Transverse colon (tissue), 4 donors: ENCODE data around the gene ITGBL1. TPM values are rescaled to one million over a fixed set of nuclear protein-coding genes. Genes with fewer than 3 reads are reported as not detected.

ENCODE experiments used
- DNase-seq: peaks from one replicate; pipeline ENCODE4 v3.0.0-alpha.2; 2019
- H3K27ac ChIP-seq, 4 donors: fragments of 200-600 bp; sonication (generic); 2 replicates each; pipeline ENCODE4 v1.5.1; 2016 to 2018; ENCODE audit warnings: inconsistent platforms in 4 of 4
- H3K27me3 ChIP-seq: fragments of 200-600 bp; sonication (generic); 2 replicates; pipeline ENCODE4 v1.5.1; 2017; ENCODE audit warnings: inconsistent platforms
- H3K36me3 ChIP-seq, 4 donors: fragments of 200-600 bp; sonication (generic); 2 replicates each; pipeline ENCODE4 v1.5.1; 2017 to 2019; ENCODE audit warnings: inconsistent platforms in 4 of 4
- H3K4me1 ChIP-seq, 4 donors: fragments of 200-600 bp; sonication (generic); 2 replicates each; pipeline ENCODE4 v1.5.1; 2017 to 2020; ENCODE audit warnings: inconsistent platforms in 4 of 4
- H3K4me3 ChIP-seq, 4 donors: fragments of 200-600 bp; sonication (generic); 1 replicate in 1 of 4; 2 replicates in 3 of 4; pipeline versions ENCODE4 v1.5.1 to v1.6.1; 2017 to 2019; ENCODE audit warnings: inconsistent platforms in 4 of 4
- H3K9me3 ChIP-seq, 2 donors: fragments of 200-600 bp; sonication (generic); 2 replicates each; pipeline ENCODE4 v1.5.1; 2017 to 2019; ENCODE audit warnings: inconsistent platforms in 2 of 2
- CTCF ChIP-seq, 5 experiments: fragments of 200-600 bp in 3 of 5; fragments of 450-650 bp in 2 of 5; sonication (generic) in 3 of 5; IDR thresholded peaks; 1 replicate in 2 of 5; 2 replicates in 3 of 5; pipeline ENCODE4 v1.5.1; 2016 to 2017; ENCODE audit warnings: antibody characterized with exemption in 5 of 5, inconsistent platforms in 3 of 5, mild to moderate bottlenecking in 2 of 5, moderate library complexity in 1 of 5
- EP300 ChIP-seq: sonication (generic); formaldehyde crosslinking; IDR thresholded peaks from one replicate; pipeline ENCODE4 v1.6.1; 2017; ENCODE audit warnings: antibody characterized with exemption, low read depth
- POLR2A ChIP-seq: fragments of 450-650 bp; IDR thresholded peaks from one replicate; pipeline ENCODE4 v1.6.1; 2016; ENCODE audit warnings: antibody characterized with exemption, mild to moderate bottlenecking, moderate library complexity
- POLR2AphosphoS5 ChIP-seq, 3 donors: sonication (generic); formaldehyde crosslinking; IDR thresholded peaks; one replicate each; pipeline ENCODE4 v1.6.1; 2016; ENCODE audit warnings: antibody characterized with exemption in 3 of 3
- WGBS, 2 donors: methylation state at CpG; one replicate each; pipeline ENCODE4 v1.1.5; 2018; ENCODE audit warnings: low coverage in 1 of 2; 5-methylcytosine and 5-hydroxymethylcytosine counted together
- in situ Hi-C, 4 donors: fragments of 200-750 bp; cut with MboI; loops; one replicate each; pipeline versions ENCODE4 v1.15.0 to v1.15.1; 2017; ENCODE audit warnings: low sequenced_read_pairs in 3 of 4, low pct_ligation_motif_present in 1 of 4, low pct_unique_long_range_greater_than_20kb in 1 of 4
- intact Hi-C: fragments of 100-400 bp; cut with DNase I; formaldehyde crosslinking; loops from one replicate; pipeline ENCODE4 v1.15.1; 2023; ENCODE audit warnings: low total_unique reads
- total RNA-seq, 4 donors: library from RNA; depleted of rRNA; stranded (reverse); fragments of >200 nt; gene quantifications; one replicate each; pipeline ENCODE4 v1.1.0, GENCODE V29; 2016

ITGBL1 gene
- total RNA-seq, 4 donors from 2014 or later = 0.48 to 0.80 (median 0.68) TPM; not detected in 1

GRCh38 chr13:101576977-101577376, 124.5 kb downstream of the ITGBL1 start:
- in situ Hi-C loops (no loop called here), intact Hi-C loops (no loop called here)
- Histone ChIP-seq H3K4me1 (no peaks in the 10 kb centered on the region), H3K9me3 (no peaks in the 10 kb centered on the region), H3K27me3 (no peaks in the 10 kb centered on the region), H3K4me3 (no peak overlapping the region), H3K27ac (no peak overlapping the region), H3K36me3 (no peaks in the 10 kb centered on the region)
- no peak for DNase-seq
- TF ChIP-seq EP300 (no peak), POLR2AphosphoS5 (IDR thresholded peaks at IDR 0.05) (no peak), POLR2A (no peak), CTCF (IDR thresholded peaks at IDR 0.05) (no peak)

GRCh38 chr13:101579281-101579802, 126.9 kb downstream of the ITGBL1 start:
- TF ChIP-seq CTCF (IDR thresholded peaks at IDR 0.05) (no peak), POLR2AphosphoS5 (IDR thresholded peaks at IDR 0.05) (no peak), POLR2A (no peak), EP300 (no peak)
- no peaks in the 10 kb centered on the region for H3K4me1 ChIP-seq
- WGBS, 2 donors = 11 to 34% methylated on average over 4 of the region's 4 CpGs
- intact Hi-C loops (no loop called here), in situ Hi-C loops (no loop called here)
- H3K27ac ChIP-seq = no peak overlapping the region
- no peaks in the 10 kb centered on the region for H3K9me3 ChIP-seq
- no peak overlapping the region for H3K4me3 ChIP-seq
- H3K36me3 ChIP-seq = no peaks in the 10 kb centered on the region
- no peaks in the 10 kb centered on the region for H3K27me3 ChIP-seq
- DNase-seq = no peak

- in situ Hi-C loops = no loop called here
- TF ChIP-seq POLR2AphosphoS5 (IDR thresholded peaks at IDR 0.05) (no peak), CTCF (IDR thresholded peaks at IDR 0.05) (no peak), POLR2A (no peak), EP300 (no peak)
- Histone ChIP-seq H3K27me3 (no peaks in the 10 kb centered on the region), H3K27ac (no peak overlapping the region), H3K36me3 (no peaks in the 10 kb centered on the region), H3K4me3 (no peak overlapping the region), H3K9me3 (no peaks in the 10 kb centered on the region), H3K4me1 (no peaks in the 10 kb centered on the region)
- intact Hi-C loops = no loop called here
- no peak for DNase-seq
Measured at GRCh38 chr13:101584331-101584730, 131.9 kb downstream of the ITGBL1 start.

GRCh38 chr13:101590479-101590878, 138.0 kb downstream of the ITGBL1 start:
- no peak for DNase-seq
- TF ChIP-seq POLR2AphosphoS5 (IDR thresholded peaks at IDR 0.05) = no peak
- Histone ChIP-seq H3K36me3 (no peaks in the 10 kb centered on the region), H3K4me3 (no peak overlapping the region), H3K27me3 (no peaks in the 10 kb centered on the region), H3K9me3 (no peaks in the 10 kb centered on the region), H3K27ac (no peak overlapping the region), H3K4me1 (no peaks in the 10 kb centered on the region)
- intact Hi-C loops (no loop called here), in situ Hi-C loops (no loop called here)
- 33 to 77% methylated on average over 4 of the region's 4 CpGs for WGBS, 2 donors

GRCh38 chr13:101594936-101595335, 142.5 kb downstream of the ITGBL1 start:
- TF ChIP-seq EP300 (no peak), CTCF (IDR thresholded peaks at IDR 0.05) (no peak), POLR2A (no peak), POLR2AphosphoS5 (IDR thresholded peaks at IDR 0.05) (no peak)
- no peak overlapping the region for H3K4me3 ChIP-seq
- intact Hi-C loops = no loop called here

More at GRCh38 chr13:101594936-101595335, 142.5 kb downstream of the ITGBL1 start:
- Histone ChIP-seq H3K27ac (no peak overlapping the region), H3K36me3 (no peaks in the 10 kb centered on the region), H3K4me1 (no peaks in the 10 kb centered on the region), H3K9me3 (no peaks in the 10 kb centered on the region), H3K27me3 (no peaks in the 10 kb centered on the region)
- WGBS, 2 donors = 86% methylated on average over 5 of the region's 5 CpGs; no CpG with 5 or more reads in 1 of the 2 donors
- in situ Hi-C loops = no loop called here
- DNase-seq = no peak
